Prostate gland (tissue), 2 donors: ENCODE data around the gene DNAH9. TPM values are rescaled to one million over a fixed set of nuclear protein-coding genes. Genes with fewer than 3 reads are reported as not detected.
A peak's percentile ranks its signal among the peaks of the same experiment; 100 is the strongest.

ENCODE experiments used
- DNase-seq: peaks from one replicate; pipeline ENCODE4 v3.0.0-alpha.2; 2019; ENCODE audit warnings: low spot score
- H3K27ac ChIP-seq, 2 donors: fragments of 200-600 bp; sonication (generic); 2 replicates each; pipeline ENCODE4 v1.5.1; 2017 to 2019
- H3K27me3 ChIP-seq: fragments of 200-600 bp; sonication (generic); replicated peaks from 2 replicates; pipeline ENCODE4 v1.5.1; 2019; ENCODE audit not compliant: insufficient read depth
- H3K36me3 ChIP-seq, 2 donors: fragments of 200-600 bp; sonication (generic); 1 replicate in 1 of 2; 2 replicates in 1 of 2; pipeline versions ENCODE4 v1.5.1 to v1.8.1; 2017 to 2019
- H3K4me1 ChIP-seq: fragments of 200-600 bp; sonication (generic); replicated peaks from 2 replicates; pipeline ENCODE4 v1.5.1; 2019
- H3K4me3 ChIP-seq, 2 donors: fragments of 200-600 bp; sonication (generic); 2 replicates each; pipeline ENCODE4 v1.5.1; 2017 to 2019
- H3K9me3 ChIP-seq: fragments of 200-600 bp; sonication (generic); 2 replicates; pipeline ENCODE4 v1.5.1; 2017
- POLR2A ChIP-seq: fragments of 450-650 bp; IDR thresholded peaks from one replicate; pipeline ENCODE4 v1.6.1; 2016; ENCODE audit warnings: antibody characterized with exemption, mild to moderate bottlenecking
- POLR2AphosphoS5 ChIP-seq: sonication (generic); formaldehyde crosslinking; IDR thresholded peaks from one replicate; pipeline ENCODE4 v1.6.1; 2017; ENCODE audit warnings: antibody characterized with exemption
- WGBS: methylation state at CpG from one replicate; pipeline ENCODE4 v1.1.5; 2018; 5-methylcytosine and 5-hydroxymethylcytosine counted together
- intact Hi-C: fragments of 100-400 bp; cut with DNase I; formaldehyde crosslinking; loops from one replicate; pipeline ENCODE4 v1.14.2; 2022
- total RNA-seq, 2 donors: library from RNA; depleted of rRNA; stranded (reverse); fragments of >200 nt; gene quantifications; one replicate each; pipeline ENCODE4 v1.1.0, GENCODE V29; 2016
- TF ChIP-seq, protein P1 (sequence below), 4 experiments: fragments of 200-600 bp in 2 of 4; fragments of 450-650 bp in 2 of 4; sonication (generic) in 2 of 4; IDR thresholded peaks; 1 replicate in 3 of 4; 2 replicates in 1 of 4; pipeline ENCODE4 v1.5.1; 2016 to 2019; ENCODE audit warnings: antibody characterized with exemption in 4 of 4, mild to moderate bottlenecking in 2 of 4, moderate library complexity in 2 of 4

Gene DNAH9
- total RNA-seq, 2 donors from 2014 or later: 1.2 to 7.5 TPM

DNA sequence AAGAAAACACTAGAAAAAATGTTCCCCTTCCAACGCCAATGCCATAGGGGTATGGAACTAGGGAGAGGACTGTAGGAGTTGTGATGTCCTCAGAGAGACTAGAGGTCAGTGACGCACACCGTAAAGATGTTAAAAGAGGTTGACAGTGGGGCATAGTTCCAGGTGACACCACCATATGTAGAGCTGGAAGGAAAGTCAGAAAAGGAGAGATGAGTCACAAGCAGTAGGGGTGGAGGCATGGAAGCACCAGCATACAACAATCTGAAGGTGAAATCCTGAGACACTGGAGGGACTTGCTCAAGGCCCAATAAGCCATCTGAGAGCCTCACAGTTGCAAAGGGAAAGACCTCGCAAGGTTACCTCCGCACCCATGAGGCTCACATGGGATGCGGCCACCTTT lies 323.0 kb downstream of the DNAH9 start:
- H3K27ac ChIP-seq: no peak overlapping the region
- WGBS: 92% methylated on average over 6 of the region's 6 CpGs
- H3K27me3 ChIP-seq: no peaks in the 10 kb centered on the region
- intact Hi-C loops: no loop called here
- H3K4me3 ChIP-seq: no peak overlapping the region
- H3K9me3 ChIP-seq: no peaks in the 10 kb centered on the region
- H3K36me3 ChIP-seq: no peaks in the 10 kb centered on the region
- TF ChIP-seq POLR2AphosphoS5 (no peak), POLR2A (no peak)
- TF ChIP-seq, protein P1, sequence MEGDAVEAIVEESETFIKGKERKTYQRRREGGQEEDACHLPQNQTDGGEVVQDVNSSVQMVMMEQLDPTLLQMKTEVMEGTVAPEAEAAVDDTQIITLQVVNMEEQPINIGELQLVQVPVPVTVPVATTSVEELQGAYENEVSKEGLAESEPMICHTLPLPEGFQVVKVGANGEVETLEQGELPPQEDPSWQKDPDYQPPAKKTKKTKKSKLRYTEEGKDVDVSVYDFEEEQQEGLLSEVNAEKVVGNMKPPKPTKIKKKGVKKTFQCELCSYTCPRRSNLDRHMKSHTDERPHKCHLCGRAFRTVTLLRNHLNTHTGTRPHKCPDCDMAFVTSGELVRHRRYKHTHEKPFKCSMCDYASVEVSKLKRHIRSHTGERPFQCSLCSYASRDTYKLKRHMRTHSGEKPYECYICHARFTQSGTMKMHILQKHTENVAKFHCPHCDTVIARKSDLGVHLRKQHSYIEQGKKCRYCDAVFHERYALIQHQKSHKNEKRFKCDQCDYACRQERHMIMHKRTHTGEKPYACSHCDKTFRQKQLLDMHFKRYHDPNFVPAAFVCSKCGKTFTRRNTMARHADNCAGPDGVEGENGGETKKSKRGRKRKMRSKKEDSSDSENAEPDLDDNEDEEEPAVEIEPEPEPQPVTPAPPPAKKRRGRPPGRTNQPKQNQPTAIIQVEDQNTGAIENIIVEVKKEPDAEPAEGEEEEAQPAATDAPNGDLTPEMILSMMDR (IDR thresholded peaks at IDR 0.05): no peak
- no peak for DNase-seq
- H3K4me1 ChIP-seq: no peaks in the 10 kb centered on the region

DNA sequence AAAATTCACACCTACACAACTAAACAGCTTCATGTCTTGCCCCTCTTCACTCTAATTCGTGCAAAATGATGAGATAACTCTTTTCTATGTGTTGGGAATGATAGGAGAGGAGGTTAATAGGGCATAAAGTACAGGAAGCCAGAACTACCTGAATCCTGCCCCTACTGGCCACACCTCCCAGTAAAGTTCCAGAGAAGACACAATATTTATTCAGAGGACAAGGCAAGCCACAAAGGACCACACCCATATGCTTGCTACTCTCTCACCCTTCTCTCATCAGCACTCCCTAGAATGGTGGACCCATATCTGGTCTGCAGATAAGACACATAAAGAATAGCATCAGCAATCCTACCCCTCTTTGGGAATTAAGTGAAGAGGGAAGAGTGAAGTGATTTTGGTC lies 324.4 kb downstream of the DNAH9 start:
- TF ChIP-seq POLR2A: no peak
- TF ChIP-seq, protein P1 (IDR thresholded peaks at IDR 0.05): no peak
- TF ChIP-seq POLR2AphosphoS5: no peak
- Histone ChIP-seq H3K9me3 (no peaks in the 10 kb centered on the region), H3K27ac (no peak overlapping the region), H3K36me3 (no peaks in the 10 kb centered on the region), H3K4me3 (no peak overlapping the region), H3K4me1 (peaks cover 3% of the 10 kb centered on the region), H3K27me3 (no peaks in the 10 kb centered on the region)
- WGBS: 72% methylated on average over 1 of the region's 1 CpG
- no peak for DNase-seq
- intact Hi-C loops: no loop called here

DNA sequence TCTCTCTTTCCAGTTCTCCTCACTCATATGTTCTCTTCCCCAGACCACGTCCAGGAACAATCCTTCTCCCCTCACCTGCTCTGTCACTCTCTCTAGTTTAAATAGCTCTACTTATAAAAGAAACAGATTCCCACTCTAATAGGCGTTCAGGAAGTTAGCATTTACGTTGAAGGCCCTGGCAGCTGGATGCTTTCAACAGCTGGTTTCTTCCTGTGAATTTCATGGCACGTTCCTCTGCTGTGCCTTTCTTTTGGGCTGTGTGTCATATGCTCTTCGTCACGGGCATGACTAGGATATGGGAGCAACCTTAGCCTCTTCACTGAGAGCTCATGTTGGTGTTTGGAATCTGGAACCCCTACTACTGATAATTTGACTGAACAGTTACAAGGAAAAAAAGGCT lies 325.8 kb downstream of the DNAH9 start:
- intact Hi-C loops: no loop called here

DNA sequence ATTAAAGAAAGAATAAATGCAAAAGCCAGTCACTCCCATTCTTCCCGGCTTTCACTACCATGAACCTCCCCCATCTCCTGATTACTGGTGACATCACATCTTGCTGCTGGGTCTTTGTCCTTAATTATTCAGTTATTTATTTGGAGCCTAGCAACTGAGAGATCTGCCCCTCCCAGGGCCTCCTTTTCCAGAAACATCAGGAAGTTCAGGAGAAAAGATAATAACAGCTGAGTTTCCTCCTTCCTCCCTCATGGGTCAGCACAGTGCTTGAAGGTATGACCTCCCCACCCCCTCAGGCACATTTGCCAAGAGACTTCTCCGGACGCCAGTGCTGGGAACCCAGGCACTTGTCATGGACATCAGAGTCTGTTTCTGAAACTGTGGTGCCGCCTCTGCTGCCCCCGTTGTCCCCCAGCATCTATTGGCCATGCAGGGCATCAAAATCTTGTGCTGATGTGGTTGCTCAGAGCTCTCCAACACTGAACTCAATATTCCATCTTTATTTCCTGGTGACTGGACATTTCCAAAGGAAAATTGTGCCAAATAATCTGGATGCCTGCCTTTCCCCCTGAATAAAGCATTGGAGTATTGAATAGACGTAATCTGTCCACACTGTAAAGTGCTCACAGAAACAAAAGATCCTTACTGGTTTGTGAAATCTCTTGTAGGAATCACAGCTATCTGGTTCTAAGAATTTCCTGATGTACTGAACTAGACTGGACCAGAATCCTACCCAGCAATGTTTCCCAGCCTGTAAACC lies 327.2 kb downstream of the DNAH9 start:
- no peak for DNase-seq
- no peaks in the 10 kb centered on the region for H3K27me3 ChIP-seq
- H3K36me3 ChIP-seq: no peaks in the 10 kb centered on the region
- peaks cover 3% of the 10 kb centered on the region for H3K4me1 ChIP-seq
- intact Hi-C loops: no loop called here
- H3K27ac ChIP-seq: no peak overlapping the region
- H3K9me3 ChIP-seq: no peaks in the 10 kb centered on the region
- TF ChIP-seq, protein P1 (IDR thresholded peaks at IDR 0.05): no peak
- TF ChIP-seq POLR2AphosphoS5: no peak
- TF ChIP-seq POLR2A: no peak
- no peak overlapping the region for H3K4me3 ChIP-seq
- 71% methylated on average over 6 of the region's 6 CpGs for WGBS

More for the DNA sequence above, 325.8 kb downstream of the DNAH9 start:
- H3K9me3 ChIP-seq: no peaks in the 10 kb centered on the region
- WGBS: 52% methylated on average over 6 of the region's 6 CpGs
- peaks cover 3% of the 10 kb centered on the region for H3K4me1 ChIP-seq
- no peaks in the 10 kb centered on the region for H3K27me3 ChIP-seq
- TF ChIP-seq, protein P1 (IDR thresholded peaks at IDR 0.05): no peak
- no peak for TF ChIP-seq POLR2A
- no peak for TF ChIP-seq POLR2AphosphoS5
- no peak overlapping the region for H3K27ac ChIP-seq
- DNase-seq: no peak
- H3K36me3 ChIP-seq: no peaks in the 10 kb centered on the region
- H3K4me3 ChIP-seq: no peak overlapping the region

DNA sequence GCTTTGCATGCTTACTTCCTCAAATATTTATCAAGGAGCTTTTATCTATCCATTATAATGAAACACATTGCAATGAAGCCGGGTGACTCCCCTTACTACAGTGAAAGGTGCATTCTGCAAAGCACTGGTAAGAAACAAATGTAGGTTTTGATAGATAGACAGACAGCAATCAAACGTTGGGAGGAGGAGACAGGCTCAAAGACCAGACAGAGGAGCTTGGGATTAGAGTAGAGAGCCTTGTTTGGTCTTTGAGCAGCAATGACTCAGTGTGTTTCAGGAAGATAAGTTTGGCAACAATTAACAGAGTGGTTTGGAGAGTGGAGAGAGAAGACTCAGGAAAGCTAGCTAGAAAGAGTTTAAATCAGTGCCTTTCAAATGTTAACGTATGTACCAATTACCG lies 330.2 kb downstream of the DNAH9 start:
- TF ChIP-seq POLR2AphosphoS5 (peak; percentile 14), POLR2A (no peak)
- WGBS: 44% methylated on average over 4 of the region's 4 CpGs
- Histone ChIP-seq H3K4me1 (peaks cover 3% of the 10 kb centered on the region), H3K9me3 (no peaks in the 10 kb centered on the region), H3K4me3 (no peak overlapping the region), H3K36me3 (no peaks in the 10 kb centered on the region), H3K27ac (no peak overlapping the region), H3K27me3 (no peaks in the 10 kb centered on the region)
- intact Hi-C loops: no loop called here
- DNase-seq: no peak
